Measurements from ENCODE around the gene TUBA3D.

DNA sequence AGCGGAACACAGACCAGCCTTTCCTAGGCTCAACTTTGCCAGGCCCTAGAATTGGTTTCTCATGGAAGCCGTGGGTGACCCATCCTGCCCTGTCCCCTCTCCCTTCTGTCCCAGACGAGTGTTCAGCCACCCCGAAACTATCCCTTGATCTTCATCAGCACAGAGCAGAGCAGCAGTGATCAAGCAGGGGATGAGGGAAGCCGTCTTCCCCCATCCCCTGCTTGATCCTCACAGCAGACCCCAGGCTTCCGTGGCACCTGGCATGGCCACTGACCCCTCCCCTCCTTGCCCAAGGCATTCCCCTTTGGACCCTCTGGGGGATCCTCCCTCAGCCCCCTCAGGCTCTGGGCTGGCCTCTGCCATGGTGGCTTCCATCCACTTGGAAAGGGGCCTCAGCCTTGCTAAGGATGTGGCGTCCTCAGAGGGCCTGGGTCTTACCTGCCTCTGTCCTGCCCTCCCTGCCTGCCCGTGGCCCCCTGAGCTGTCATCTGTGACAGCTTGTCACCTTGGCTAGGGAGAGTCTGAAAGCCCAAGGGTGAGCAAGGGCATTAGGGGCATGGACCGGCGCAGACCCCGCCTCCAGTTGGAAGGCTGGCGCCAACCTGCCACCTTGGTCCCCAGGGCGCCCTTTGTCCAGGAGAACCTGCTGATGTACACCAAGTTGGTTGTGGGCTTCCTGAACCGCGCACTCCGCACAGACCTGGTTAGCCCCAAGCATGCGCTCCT, 41.4 kb downstream of the TUBA3D start:
- TF ChIP-seq EZH2 (IDR thresholded peaks at IDR 0.05) (no peak), EZH2phosphoT487 (IDR thresholded peaks at IDR 0.05) (no peak)
- TF ChIP-seq, protein P1, sequence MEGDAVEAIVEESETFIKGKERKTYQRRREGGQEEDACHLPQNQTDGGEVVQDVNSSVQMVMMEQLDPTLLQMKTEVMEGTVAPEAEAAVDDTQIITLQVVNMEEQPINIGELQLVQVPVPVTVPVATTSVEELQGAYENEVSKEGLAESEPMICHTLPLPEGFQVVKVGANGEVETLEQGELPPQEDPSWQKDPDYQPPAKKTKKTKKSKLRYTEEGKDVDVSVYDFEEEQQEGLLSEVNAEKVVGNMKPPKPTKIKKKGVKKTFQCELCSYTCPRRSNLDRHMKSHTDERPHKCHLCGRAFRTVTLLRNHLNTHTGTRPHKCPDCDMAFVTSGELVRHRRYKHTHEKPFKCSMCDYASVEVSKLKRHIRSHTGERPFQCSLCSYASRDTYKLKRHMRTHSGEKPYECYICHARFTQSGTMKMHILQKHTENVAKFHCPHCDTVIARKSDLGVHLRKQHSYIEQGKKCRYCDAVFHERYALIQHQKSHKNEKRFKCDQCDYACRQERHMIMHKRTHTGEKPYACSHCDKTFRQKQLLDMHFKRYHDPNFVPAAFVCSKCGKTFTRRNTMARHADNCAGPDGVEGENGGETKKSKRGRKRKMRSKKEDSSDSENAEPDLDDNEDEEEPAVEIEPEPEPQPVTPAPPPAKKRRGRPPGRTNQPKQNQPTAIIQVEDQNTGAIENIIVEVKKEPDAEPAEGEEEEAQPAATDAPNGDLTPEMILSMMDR (IDR thresholded peaks at IDR 0.05): no peak
